Uterine smooth muscle cell (primary cell): ENCODE measurements around the gene HPGDS. TPM values are rescaled to one million over a fixed set of nuclear protein-coding genes. Genes with fewer than 3 reads are reported as not detected.

ENCODE experiments used
- total RNA-seq: library from RNA; depleted of rRNA; stranded (reverse); fragments of >200 nt; gene quantifications from 2 replicates; pipeline ENCODE4 v1.2.3, GENCODE V29; 2014

HPGDS gene
- not detected in 2 replicates for total RNA-seq

DNA sequence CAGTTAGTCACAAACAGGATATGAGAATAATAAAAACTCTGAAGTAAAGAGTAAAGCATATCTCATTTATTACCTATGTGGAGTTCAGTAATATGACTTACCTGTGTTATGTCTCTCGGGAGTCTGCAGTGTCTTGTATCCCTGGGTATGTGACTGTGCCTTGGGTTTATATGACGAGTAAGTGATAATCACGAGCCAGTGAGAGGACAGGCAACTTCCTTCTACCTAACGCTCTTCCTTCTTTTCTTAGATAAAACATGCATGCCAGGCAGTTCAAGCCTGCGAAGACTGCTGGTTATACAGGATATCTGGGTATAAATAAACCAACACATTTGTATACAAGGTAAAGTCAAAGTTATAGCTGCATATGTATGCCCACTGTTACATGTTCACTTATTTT, at the start of gene HPGDS:
Gene HPGDS, minus strand, starts transcription at position 143 of the 400 bp plus-strand sequence. CDS start 8,207 bp downstream, outside the sequence.

Other genes with a start within 250 kb of the HPGDS start
- 39.6 and 42.1 TPM in 2 replicates for gene SMARCAD1, start 135.0 kb downstream of the HPGDS start, total RNA-seq
- gene PDLIM5, start 109.1 kb upstream of the HPGDS start, total RNA-seq, result 103 and 157 TPM in 2 replicates